ENCODE results near the gene LAIR1. TPM values are rescaled to one million over a fixed set of nuclear protein-coding genes. Genes with fewer than 3 reads are reported as not detected.

LAIR1 gene
- total RNA-seq, 4 donors from 2014 or later: 1.9 to 18.4 (median 7.3) TPM

- 52 to 56% methylated on average over 3 to 12 of the region's 12 CpGs for WGBS, 2 donors (ENCODE audit: low coverage in 1 of 2)
- H3K4me3 ChIP-seq: no peak overlapping the region
- no peak overlapping the region for H3K27ac ChIP-seq
- no peaks in the 10 kb centered on the region for H3K9me3 ChIP-seq
- H3K4me1 ChIP-seq: no peaks in the 10 kb centered on the region
- no peak for TF ChIP-seq POLR2AphosphoS5 (IDR thresholded peaks at IDR 0.05)
- no peak for TF ChIP-seq EP300 (IDR thresholded peaks at IDR 0.05; ENCODE audit: low read depth)
- no peak for TF ChIP-seq POLR2A (IDR thresholded peaks at IDR 0.05)
- intact Hi-C loops (cut with DNase I; ENCODE audit: low total_unique reads) (no loop called here), in situ Hi-C loops (cut with MboI; ENCODE audit: low pct_ligation_motif_present in 1 of 4, low pct_unique_long_range_greater_than_20kb in 1 of 4, low sequenced_read_pairs in 3 of 4) (no loop called here)
- H3K36me3 ChIP-seq: no peaks in the 10 kb centered on the region
- no peak for DNase-seq
- H3K27me3 ChIP-seq: no peaks in the 10 kb centered on the region
Observed at GRCh38 chr19:54335979-54336892, 28.5 kb downstream of the LAIR1 start.

GRCh38 chr19:54335164-54335563 is 29.6 kb downstream of the LAIR1 start:
- intact Hi-C loops (cut with DNase I; ENCODE audit: low total_unique reads) (no loop called here), in situ Hi-C loops (cut with MboI; ENCODE audit: low pct_ligation_motif_present in 1 of 4, low pct_unique_long_range_greater_than_20kb in 1 of 4, low sequenced_read_pairs in 3 of 4) (no loop called here)
- Histone ChIP-seq H3K4me1 (no peaks in the 10 kb centered on the region), H3K9me3 (no peaks in the 10 kb centered on the region), H3K36me3 (no peaks in the 10 kb centered on the region), H3K27ac (no peak overlapping the region), H3K27me3 (no peaks in the 10 kb centered on the region), H3K4me3 (no peak overlapping the region)
- TF ChIP-seq EP300 (IDR thresholded peaks at IDR 0.05; ENCODE audit: low read depth): no peak
- TF ChIP-seq POLR2AphosphoS5 (IDR thresholded peaks at IDR 0.05): no peak
- TF ChIP-seq POLR2A (IDR thresholded peaks at IDR 0.05): no peak
- no peak for TF ChIP-seq CTCF (IDR thresholded peaks at IDR 0.05)
- DNase-seq: no peak
- WGBS, 2 donors (ENCODE audit: low coverage in 1 of 2): 40 to 43% methylated on average over 4 to 5 of the region's 5 CpGs

- no peak overlapping the region for H3K4me3 ChIP-seq
- no peaks in the 10 kb centered on the region for H3K27me3 ChIP-seq
- no peaks in the 10 kb centered on the region for H3K4me1 ChIP-seq
- TF ChIP-seq POLR2AphosphoS5 (IDR thresholded peaks at IDR 0.05): no peak
- no peak for TF ChIP-seq POLR2A (IDR thresholded peaks at IDR 0.05)
- TF ChIP-seq EP300 (IDR thresholded peaks at IDR 0.05; ENCODE audit: low read depth): no peak
- TF ChIP-seq CTCF (IDR thresholded peaks at IDR 0.05): no peak
- H3K36me3 ChIP-seq: no peaks in the 10 kb centered on the region
- H3K27ac ChIP-seq: no peak overlapping the region
- no peaks in the 10 kb centered on the region for H3K9me3 ChIP-seq
- 58% methylated on average over 3 of the region's 3 CpGs; no CpG with 5 or more reads in 1 of the 2 donors for WGBS, 2 donors (ENCODE audit: low coverage in 1 of 2)
- no peak for DNase-seq
- intact Hi-C loops (cut with DNase I; ENCODE audit: low total_unique reads): no loop called here
- in situ Hi-C loops (cut with MboI; ENCODE audit: low pct_ligation_motif_present in 1 of 4, low pct_unique_long_range_greater_than_20kb in 1 of 4, low sequenced_read_pairs in 3 of 4): no loop called here
Observed at GRCh38 chr19:54333586-54334298, 31.0 kb downstream of the LAIR1 start.

GRCh38 chr19:54332149-54332548 is 32.6 kb downstream of the LAIR1 start:
- TF ChIP-seq EP300 (IDR thresholded peaks at IDR 0.05; ENCODE audit: low read depth) (no peak), POLR2A (IDR thresholded peaks at IDR 0.05) (no peak), POLR2AphosphoS5 (IDR thresholded peaks at IDR 0.05) (no peak), CTCF (IDR thresholded peaks at IDR 0.05) (no peak)
- intact Hi-C loops (cut with DNase I; ENCODE audit: low total_unique reads): no loop called here
- no peaks in the 10 kb centered on the region for H3K4me1 ChIP-seq
- H3K27me3 ChIP-seq: no peaks in the 10 kb centered on the region
- no peak overlapping the region for H3K27ac ChIP-seq
- no peak for DNase-seq
- no peaks in the 10 kb centered on the region for H3K36me3 ChIP-seq
- WGBS, 2 donors (ENCODE audit: low coverage in 1 of 2): 43% methylated on average over 6 of the region's 7 CpGs; no CpG with 5 or more reads in 1 of the 2 donors
- no peak overlapping the region for H3K4me3 ChIP-seq
- H3K9me3 ChIP-seq: no peaks in the 10 kb centered on the region
- in situ Hi-C loops (cut with MboI; ENCODE audit: low pct_ligation_motif_present in 1 of 4, low pct_unique_long_range_greater_than_20kb in 1 of 4, low sequenced_read_pairs in 3 of 4): no loop called here
